CD4-positive, alpha-beta T cell (primary cell): ENCODE results near the gene IL18R1. TPM values are rescaled to one million over a fixed set of nuclear protein-coding genes. Genes with fewer than 3 reads are reported as not detected.

Experiments
- ATAC-seq: fragments of 200-7000 bp; cut with Tn5 transposase; one replicate; pipeline ENCODE4 v1.10.0; 2022; ENCODE audit warnings: mild to moderate bottlenecking; ENCODE audit not compliant: poor library complexity
- CTCF ChIA-PET: fragments of 350-600 bp; sonication (Branson Sonifier 250); formaldehyde crosslinking; loops from one replicate; lab custom pipeline; 2021; ENCODE audit warnings: antibody characterized with exemption, inconsistent platforms; lab: Charles Lee
- POLR2A ChIA-PET: fragments of 350-600 bp; sonication (Branson Sonifier 250); formaldehyde crosslinking; loops from one replicate; lab custom pipeline; 2021; ENCODE audit warnings: antibody characterized with exemption, inconsistent platforms; lab: Charles Lee
- DNase-seq, 14 experiments: peaks; one replicate each; pipeline ENCODE4 v3.0.0-alpha.2; 2013 to 2020; ENCODE audit warnings: mixed read lengths in 2 of 14
- H3K27ac ChIP-seq, 2 donors: one replicate each; pipeline versions ENCODE4 v1.5.1 to v1.7.0; 2013; ENCODE audit warnings: low read length in 2 of 2, low read depth in 1 of 2, mild to moderate bottlenecking in 1 of 2
- H3K27me3 ChIP-seq, 2 experiments: 1 replicate in 1 of 2; 2 replicates in 1 of 2; pipeline versions ENCODE4 v1.6.1 to v1.7.0; 2013; ENCODE audit warnings: low read length in 2 of 2, control low read depth in 1 of 2, mild to moderate bottlenecking in 1 of 2, moderate library complexity in 1 of 2; ENCODE audit not compliant: insufficient read depth in 2 of 2, control insufficient read depth in 1 of 2
- H3K36me3 ChIP-seq: one replicate; pipeline ENCODE4 v1.6.1; 2013; ENCODE audit warnings: low read length, control low read depth; ENCODE audit not compliant: insufficient read depth
- H3K4me1 ChIP-seq: one replicate; pipeline ENCODE4 v1.6.1; 2013; ENCODE audit warnings: low read length, control low read depth; ENCODE audit not compliant: insufficient read depth
- H3K4me3 ChIP-seq: one replicate; pipeline ENCODE4 v1.5.1; 2013; ENCODE audit warnings: mild to moderate bottlenecking, low read length, moderate library complexity
- H3K9me3 ChIP-seq, 2 experiments: 1 replicate in 1 of 2; 2 replicates in 1 of 2; pipeline versions ENCODE4 v1.6.1 to v1.7.0; 2013; ENCODE audit warnings: low read length in 2 of 2, mild to moderate bottlenecking in 2 of 2, control low read depth in 1 of 2, moderate library complexity in 1 of 2; ENCODE audit not compliant: control insufficient read depth in 1 of 2, insufficient read depth in 1 of 2
- H3K27ac Mint-ChIP-seq: one replicate; pipeline ENCODE4 v1.8.0; 2020; ENCODE audit warnings: mixed read lengths
- H3K27me3 Mint-ChIP-seq: one replicate; pipeline ENCODE4 v1.8.0; 2021; ENCODE audit warnings: mixed read lengths
- H3K36me3 Mint-ChIP-seq: one replicate; pipeline ENCODE4 v1.8.0; 2021; ENCODE audit warnings: low read depth, mixed read lengths
- H3K4me1 Mint-ChIP-seq: one replicate; pipeline ENCODE4 v1.8.0; 2021; ENCODE audit warnings: low read depth, mixed read lengths
- H3K4me3 Mint-ChIP-seq: one replicate; pipeline ENCODE4 v1.8.0; 2020; ENCODE audit warnings: mild to moderate bottlenecking, mixed read lengths
- H3K9me3 Mint-ChIP-seq: one replicate; pipeline ENCODE4 v1.8.0; 2020; ENCODE audit warnings: mixed read lengths
- intact Hi-C, 2 experiments: fragments of 100-400 bp; cut with DNase I in 1 of 2; cut with micrococcal nuclease in 1 of 2; formaldehyde crosslinking; loops; one replicate each; pipeline versions ENCODE4 v1.15.1 to v1.9.0; 2023 to 2025; cut with DNase I, micrococcal nuclease
- total RNA-seq, 174 experiments: library from RNA in 2 of 174; stranded (reverse) in 2 of 174; gene quantifications; one replicate each; pipeline ENCODE4 v1.2.3 and lab custom pipeline; 2021 to 2026
- TF ChIP-seq, protein P1 (sequence below): fragments of 200-600 bp; IDR thresholded peaks from one replicate; pipeline ENCODE4 v1.8.0; 2022; ENCODE audit warnings: antibody characterized with exemption, mild to moderate bottlenecking

IL18R1 gene
- total RNA-seq, 2 experiments from 2014 or later: 7.6 to 9.1 TPM

DNA sequence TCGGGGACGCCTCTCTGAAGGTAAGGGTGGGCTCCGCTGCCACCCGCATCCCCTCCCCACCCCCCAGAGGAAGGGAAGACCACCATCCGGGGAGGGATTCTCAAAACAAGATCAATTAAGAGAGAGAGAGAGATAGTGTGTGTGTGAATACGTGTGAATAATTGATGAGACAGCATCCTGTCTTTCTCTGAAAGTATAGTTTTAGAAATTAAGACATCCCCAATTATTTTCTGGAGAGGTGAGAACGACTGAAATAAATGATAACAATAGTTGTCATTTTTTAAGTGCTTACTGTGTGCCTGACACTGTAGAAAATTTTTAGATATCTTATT lies 751 bp downstream of the IL18R1 start:
- TF ChIP-seq, protein P1, sequence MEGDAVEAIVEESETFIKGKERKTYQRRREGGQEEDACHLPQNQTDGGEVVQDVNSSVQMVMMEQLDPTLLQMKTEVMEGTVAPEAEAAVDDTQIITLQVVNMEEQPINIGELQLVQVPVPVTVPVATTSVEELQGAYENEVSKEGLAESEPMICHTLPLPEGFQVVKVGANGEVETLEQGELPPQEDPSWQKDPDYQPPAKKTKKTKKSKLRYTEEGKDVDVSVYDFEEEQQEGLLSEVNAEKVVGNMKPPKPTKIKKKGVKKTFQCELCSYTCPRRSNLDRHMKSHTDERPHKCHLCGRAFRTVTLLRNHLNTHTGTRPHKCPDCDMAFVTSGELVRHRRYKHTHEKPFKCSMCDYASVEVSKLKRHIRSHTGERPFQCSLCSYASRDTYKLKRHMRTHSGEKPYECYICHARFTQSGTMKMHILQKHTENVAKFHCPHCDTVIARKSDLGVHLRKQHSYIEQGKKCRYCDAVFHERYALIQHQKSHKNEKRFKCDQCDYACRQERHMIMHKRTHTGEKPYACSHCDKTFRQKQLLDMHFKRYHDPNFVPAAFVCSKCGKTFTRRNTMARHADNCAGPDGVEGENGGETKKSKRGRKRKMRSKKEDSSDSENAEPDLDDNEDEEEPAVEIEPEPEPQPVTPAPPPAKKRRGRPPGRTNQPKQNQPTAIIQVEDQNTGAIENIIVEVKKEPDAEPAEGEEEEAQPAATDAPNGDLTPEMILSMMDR: no peak

DNA sequence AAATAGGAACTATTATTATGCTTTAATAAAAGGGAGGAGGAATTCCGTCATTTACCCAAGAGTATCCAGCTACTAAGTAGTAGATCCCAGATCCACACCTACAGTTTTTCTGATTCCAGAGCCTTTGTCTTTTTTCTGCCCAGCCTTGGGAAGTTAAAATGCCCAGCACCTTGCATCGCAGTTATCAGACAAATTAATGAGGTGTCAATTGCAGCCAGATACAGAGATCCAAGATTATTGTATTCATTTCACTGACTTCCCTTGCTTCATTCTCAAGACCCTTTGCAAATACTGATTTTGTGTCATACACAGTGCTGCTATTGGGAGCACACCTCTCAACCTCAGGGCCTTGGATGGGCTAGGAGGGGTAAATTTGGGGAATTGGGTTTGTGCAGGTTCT lies 1.1 kb downstream of the IL18R1 start:
- H3K9me3 Mint-ChIP-seq: no peaks in the 10 kb centered on the region
- H3K4me1 ChIP-seq: peaks cover 31% of the 10 kb centered on the region
- H3K27ac ChIP-seq: peak overlapping the region in 1 of 2 donors; percentile 83
- ChIA-PET CTCF (interaction anchor here (1.1 to 1.4 kb wide), 6 partner anchors 17 to 336 kb away, joined by 3 to 7 read pairs (median 4); no protein-coding TSS in a partner anchor), POLR2A (interaction anchor here (1.0 kb wide), 1 partner anchor 12 kb away, joined by 6 read pairs; no protein-coding TSS in a partner anchor)
- peak overlapping the region; percentile 91 for H3K4me3 Mint-ChIP-seq
- H3K27me3 ChIP-seq: no peaks in the 10 kb centered on the region
- TF ChIP-seq, protein P1: no peak
- ATAC-seq (no peak), DNase-seq (no peak)
- no peaks in the 10 kb centered on the region for H3K9me3 ChIP-seq
- no peaks in the 10 kb centered on the region for H3K27me3 Mint-ChIP-seq
- H3K36me3 Mint-ChIP-seq: peaks cover under 1% of the 10 kb centered on the region
- no peaks in the 10 kb centered on the region for H3K36me3 ChIP-seq
- peak overlapping the region; percentile 87 for H3K27ac Mint-ChIP-seq
- peak overlapping the region; percentile 97 for H3K4me3 ChIP-seq
- intact Hi-C loops: loop anchor here (5.0 kb wide), 3 partner anchors 86 to 334 kb away; no protein-coding TSS in a partner anchor
- H3K4me1 Mint-ChIP-seq: peaks cover 53% of the 10 kb centered on the region

More for the DNA sequence above, 751 bp downstream of the IL18R1 start:
- Mint-ChIP-seq H3K4me1 (peaks cover 49% of the 10 kb centered on the region), H3K36me3 (no peaks in the 10 kb centered on the region), H3K9me3 (no peaks in the 10 kb centered on the region), H3K27ac (peak overlapping the region; percentile 87), H3K4me3 (peak overlapping the region; percentile 91), H3K27me3 (no peaks in the 10 kb centered on the region)
- H3K4me3 ChIP-seq: peak overlapping the region; percentile 97
- no peaks in the 10 kb centered on the region for H3K9me3 ChIP-seq
- no peaks in the 10 kb centered on the region for H3K27me3 ChIP-seq
- peak overlapping the region; percentile 41 to 83 for H3K27ac ChIP-seq
- no peak for DNase-seq
- H3K36me3 ChIP-seq: no peaks in the 10 kb centered on the region
- CTCF ChIA-PET: interaction anchor here (0.7 to 1.4 kb wide), 10 partner anchors 11 to 336 kb away, joined by 3 to 7 read pairs (median 4); no protein-coding TSS in a partner anchor
- POLR2A ChIA-PET: interaction anchor here (1.0 kb wide), 2 partner anchors 12 to 19 kb away, joined by 6 to 8 read pairs; no protein-coding TSS in a partner anchor
- intact Hi-C loops: loop anchor here (5.0 kb wide), 3 partner anchors 86 to 334 kb away; no protein-coding TSS in a partner anchor
- peaks cover 27% of the 10 kb centered on the region for H3K4me1 ChIP-seq
- peak; percentile 11 for ATAC-seq

DNA sequence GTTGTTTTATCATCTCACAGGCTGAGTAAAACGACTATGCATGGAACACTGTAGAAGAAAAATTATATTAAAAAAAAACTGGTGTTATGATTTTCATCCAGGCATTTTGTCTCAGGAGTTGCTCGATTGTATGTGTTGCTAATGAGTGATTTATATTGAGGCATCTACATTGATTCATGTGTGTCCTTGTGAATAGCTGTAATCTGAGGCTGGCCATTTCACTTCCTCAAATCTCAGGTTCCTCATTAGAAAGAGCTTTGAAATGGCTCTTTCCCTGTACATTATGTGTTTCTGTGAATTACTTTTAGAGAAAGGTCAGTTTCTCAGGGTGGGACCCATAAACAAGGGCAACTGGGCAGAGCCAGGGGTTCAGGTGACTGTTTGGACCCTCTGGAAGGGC lies 2.3 kb downstream of the IL18R1 start:
- H3K9me3 Mint-ChIP-seq: no peaks in the 10 kb centered on the region
- no peak for ATAC-seq
- intact Hi-C loops: loop anchor here (2.0 to 5.0 kb wide), 5 partner anchors 61 to 336 kb away; no protein-coding TSS in a partner anchor
- POLR2A ChIA-PET: no interaction called here
- no peaks in the 10 kb centered on the region for H3K27me3 Mint-ChIP-seq
- peak overlapping the region; percentile 91 for H3K4me3 Mint-ChIP-seq
- CTCF ChIA-PET: no interaction called here
- H3K27ac Mint-ChIP-seq: peak overlapping the region; percentile 87
- Histone ChIP-seq H3K4me3 (peak overlapping the region; percentile 97), H3K4me1 (peaks cover 31% of the 10 kb centered on the region), H3K27ac (peak overlapping the region in 1 of 2 donors; percentile 22), H3K9me3 (no peaks in the 10 kb centered on the region), H3K36me3 (peaks cover 4% of the 10 kb centered on the region), H3K27me3 (no peaks in the 10 kb centered on the region)
- peak in 2 of 14 experiments; percentile 21 to 24 for DNase-seq
- H3K36me3 Mint-ChIP-seq: peaks cover 10% of the 10 kb centered on the region
- peaks cover 56% of the 10 kb centered on the region for H3K4me1 Mint-ChIP-seq
- TF ChIP-seq, protein P1: no peak
